Non-pigmented ciliary epithelial cell (primary cell): Measurements from ENCODE around the gene GLB1L2.

Experiments used
- DNase-seq: peaks from one replicate; pipeline ENCODE4 v3.0.0-alpha.2; 2010; ENCODE audit warnings: low read depth

The GLB1L2 gene

GRCh38 chr11:134405436-134405835 lies 73.6 kb downstream of the GLB1L2 start:
- DNase-seq: no peak

GRCh38 chr11:134405841-134406240 lies 74.1 kb downstream of the GLB1L2 start:
- DNase-seq: no peak

DNA sequence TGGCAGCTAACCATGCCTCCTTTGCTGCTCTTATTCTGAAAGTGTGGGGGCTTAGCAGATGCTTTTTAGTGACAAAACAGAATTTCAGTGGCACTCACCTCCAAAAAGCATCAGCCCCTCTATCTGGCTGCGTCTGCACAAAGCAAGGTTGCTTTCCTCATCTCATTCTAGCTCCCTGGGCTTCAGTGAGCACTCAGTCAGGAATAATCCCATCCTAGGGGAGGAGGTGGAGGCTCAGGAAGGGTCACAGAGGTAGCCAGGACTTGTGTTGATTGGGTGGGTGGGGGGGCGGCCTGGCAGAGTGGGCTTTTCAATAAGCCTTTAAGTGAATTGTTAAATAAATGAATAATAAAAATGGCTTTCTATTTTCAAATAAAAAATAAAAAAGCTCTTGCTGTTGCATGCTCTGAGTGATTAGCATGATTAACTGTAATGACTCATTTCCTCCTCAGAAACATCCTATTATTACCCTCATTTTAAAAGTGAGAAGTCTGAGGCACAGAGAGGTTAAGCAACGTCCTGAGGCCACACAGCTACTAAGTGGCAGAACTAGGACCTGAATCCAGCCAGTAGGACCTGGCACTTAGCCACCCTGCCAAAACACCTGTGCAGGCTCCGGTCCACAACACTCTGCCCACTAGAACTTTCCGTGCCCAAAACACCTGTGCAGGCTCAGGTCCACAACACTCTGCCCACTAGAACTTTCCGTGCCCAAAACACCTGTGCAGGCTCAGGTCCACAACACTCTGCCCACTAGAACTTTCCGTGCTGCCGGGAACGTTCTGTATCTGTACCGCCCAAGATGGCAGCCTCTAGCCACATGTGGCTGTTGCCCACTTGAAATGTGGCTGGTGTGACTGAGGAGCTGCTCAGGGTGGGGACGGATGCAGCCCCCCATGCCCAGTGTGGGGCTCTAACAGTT lies 74.7 kb downstream of the GLB1L2 start:
- no peak for DNase-seq

GRCh38 chr11:134407321-134407828 lies 75.6 kb downstream of the GLB1L2 start:
- no peak for DNase-seq

- DNase-seq: no peak
These were observed 76.1 kb downstream of the GLB1L2 start for GRCh38 chr11:134407923-134408322.

DNA sequence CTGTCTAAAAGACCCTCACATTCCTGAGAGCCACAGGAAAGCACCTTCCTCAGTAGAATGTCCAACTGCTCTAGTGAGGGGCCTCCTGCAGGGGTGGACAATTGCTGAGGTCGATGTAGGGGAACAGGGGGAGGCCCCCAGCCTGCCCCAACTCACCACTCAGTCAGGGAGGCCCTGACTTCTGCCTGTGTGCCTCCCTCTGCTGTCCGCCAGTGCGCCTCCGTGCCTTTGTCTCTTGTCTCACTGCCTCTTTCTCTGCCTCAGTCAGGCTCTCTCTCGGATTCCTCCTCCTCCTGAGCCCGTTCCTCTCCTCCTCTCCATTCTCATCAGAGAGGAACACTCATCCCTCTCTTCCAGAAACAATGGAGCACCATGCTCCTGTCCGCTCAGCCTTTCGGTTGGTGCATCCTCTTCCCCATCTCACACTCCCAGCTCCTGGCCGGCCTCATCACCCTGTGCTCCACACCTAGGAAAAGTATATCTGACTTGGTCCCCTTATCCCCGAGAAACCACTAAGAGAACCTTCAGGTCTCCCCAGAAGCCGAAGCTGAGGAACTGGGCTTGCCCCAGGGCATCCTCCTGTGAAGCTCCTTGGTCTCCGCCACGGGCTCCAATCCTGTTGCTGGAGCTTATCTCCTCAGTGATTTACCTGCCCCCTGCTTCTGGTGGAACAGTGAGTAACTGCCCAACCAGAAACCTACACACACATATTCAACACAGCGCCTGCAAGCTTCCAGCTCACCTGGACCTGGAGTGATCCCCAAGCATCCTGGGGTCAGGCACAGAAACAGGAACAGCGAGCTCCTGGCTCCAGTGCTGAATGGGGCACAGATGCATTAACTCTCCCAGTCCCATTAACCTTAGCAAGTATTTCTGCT lies 78.0 kb downstream of the GLB1L2 start:
- no peak for DNase-seq

- no peak for DNase-seq
These were observed 79.0 kb downstream of the GLB1L2 start for GRCh38 chr11:134410766-134411165.

DNA sequence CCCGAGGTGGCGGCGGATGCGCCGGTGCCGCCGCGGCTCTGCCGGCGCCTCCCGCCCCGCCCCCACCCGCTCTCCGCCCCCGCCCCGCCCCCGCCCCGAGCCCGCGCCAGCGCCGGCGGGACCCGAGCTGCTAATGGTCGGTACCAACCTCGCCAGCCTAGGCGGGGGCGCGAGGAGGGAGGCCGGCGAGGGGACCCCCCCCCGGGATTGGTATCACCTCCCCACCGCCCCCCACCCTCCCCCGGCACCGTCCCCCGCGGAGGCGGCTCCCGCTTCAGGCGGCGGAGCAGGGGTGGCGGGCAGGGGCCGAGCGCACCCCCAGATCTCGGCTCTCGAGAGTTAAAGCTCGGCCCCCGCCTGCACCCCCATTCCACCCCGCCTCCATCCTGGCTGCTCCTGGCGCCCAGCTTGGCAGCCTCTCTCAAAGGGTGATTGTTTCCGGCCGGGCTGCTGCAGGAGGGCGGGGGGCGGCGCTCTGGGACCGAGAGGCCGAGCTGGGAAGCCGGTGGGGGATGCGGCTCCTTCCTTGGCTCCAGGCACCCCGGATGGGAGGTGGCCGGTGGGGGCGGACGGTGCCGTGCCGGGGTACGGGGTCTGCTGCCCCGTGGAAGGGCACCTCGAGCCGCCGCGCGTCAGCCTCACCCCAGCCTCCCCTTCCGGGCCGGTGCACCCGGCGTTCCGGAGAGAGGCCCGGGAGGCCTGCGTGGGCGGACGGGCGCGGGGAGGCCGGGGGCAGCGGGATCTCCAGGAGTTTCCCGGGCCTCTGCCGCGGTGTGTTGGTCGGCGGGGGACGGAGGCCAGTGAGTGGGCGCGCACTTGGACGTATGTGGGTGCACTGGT lies 80.6 kb downstream of the GLB1L2 start, which contains the start of gene B3GAT1:
Gene B3GAT1 (minus strand): TSS at position 40 of the 840 bp plus-strand sequence. CDS start 24,583 bp downstream, outside the sequence.
- DNase-seq: no peak

DNA sequence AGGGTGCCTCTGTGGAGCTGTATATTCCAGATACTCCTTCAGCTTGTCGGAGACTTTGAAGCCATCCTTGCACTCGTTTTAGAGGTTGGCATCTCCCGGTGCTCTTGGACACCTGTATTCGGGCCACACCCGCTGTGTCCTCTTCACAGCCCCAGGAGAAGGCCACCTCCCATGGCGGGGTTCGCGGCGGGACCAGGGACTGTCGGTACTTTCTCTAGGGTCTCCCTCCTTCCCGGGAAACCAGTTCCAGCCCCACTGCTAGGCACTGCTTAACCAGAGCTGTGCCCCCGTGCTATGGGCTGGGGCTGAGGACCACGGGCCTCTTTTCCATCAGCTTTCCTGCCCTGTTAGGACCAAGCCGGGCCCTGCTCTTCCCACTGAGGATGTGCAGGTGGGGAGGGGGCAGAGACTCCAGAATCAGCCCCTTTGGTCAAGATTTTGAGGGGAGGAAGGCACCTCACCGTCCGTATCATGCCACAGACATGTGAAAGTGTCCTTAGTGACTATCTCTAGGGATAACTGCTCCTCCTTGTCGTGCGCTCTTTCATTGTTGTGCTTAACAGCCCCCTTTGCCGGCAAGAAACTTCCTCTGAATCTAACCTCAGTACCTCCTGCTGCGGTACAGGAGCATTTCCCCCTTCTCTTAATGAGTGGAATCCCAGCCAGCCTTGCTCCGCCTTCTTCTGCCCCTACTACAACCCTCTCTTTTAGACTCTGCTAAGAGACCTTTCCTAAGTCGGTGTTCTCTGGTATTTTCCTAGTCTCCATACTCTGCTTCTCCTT lies 81.4 kb downstream of the GLB1L2 start:
- DNase-seq: no peak

DNA sequence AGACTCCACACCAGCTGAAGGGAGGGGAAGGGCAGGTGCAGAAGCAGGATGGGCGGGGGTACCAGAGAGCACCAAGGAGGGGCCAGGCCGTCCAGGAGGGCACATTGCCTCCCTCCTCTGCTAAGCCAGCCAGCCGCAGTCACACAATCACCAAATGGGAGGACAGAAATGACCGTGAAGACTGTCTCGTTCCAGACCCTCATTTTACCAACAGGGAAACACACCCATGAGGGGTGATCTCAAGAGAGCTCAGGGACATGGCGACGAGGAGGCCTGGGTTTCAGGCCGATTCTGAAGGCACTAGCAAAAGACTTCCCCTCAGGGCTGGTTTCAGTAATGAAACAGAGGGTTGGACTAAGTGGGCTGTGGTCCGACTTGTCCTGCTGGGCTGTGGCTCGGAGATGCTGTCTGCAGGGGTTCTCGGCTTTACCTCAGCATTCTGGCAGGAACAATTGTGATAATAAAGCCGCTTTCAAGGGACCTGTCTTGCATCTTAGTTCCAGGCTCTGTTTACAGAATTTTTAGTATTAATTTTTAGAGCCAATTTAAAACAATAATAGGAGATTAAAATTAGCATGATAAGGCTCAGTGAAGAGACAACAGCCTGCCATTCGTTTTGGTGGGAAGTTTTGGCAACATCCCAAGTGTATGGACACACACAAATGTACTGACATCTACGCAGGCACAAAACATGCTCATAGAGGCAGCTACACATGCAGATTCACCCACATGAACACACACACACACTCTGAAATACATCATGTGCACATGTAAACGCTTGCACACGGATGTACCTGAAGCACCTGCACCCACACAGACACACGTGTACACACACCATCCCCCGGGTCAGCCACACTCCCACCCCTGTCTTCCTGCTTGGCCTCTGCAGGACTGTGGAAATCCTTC lies 82.3 kb downstream of the GLB1L2 start:
- DNase-seq: no peak

- DNase-seq: no peak
These were observed 83.3 kb downstream of the GLB1L2 start for GRCh38 chr11:134414766-134415765.

GRCh38 chr11:134416726-134417125 lies 84.9 kb downstream of the GLB1L2 start:
- DNase-seq: no peak

DNA sequence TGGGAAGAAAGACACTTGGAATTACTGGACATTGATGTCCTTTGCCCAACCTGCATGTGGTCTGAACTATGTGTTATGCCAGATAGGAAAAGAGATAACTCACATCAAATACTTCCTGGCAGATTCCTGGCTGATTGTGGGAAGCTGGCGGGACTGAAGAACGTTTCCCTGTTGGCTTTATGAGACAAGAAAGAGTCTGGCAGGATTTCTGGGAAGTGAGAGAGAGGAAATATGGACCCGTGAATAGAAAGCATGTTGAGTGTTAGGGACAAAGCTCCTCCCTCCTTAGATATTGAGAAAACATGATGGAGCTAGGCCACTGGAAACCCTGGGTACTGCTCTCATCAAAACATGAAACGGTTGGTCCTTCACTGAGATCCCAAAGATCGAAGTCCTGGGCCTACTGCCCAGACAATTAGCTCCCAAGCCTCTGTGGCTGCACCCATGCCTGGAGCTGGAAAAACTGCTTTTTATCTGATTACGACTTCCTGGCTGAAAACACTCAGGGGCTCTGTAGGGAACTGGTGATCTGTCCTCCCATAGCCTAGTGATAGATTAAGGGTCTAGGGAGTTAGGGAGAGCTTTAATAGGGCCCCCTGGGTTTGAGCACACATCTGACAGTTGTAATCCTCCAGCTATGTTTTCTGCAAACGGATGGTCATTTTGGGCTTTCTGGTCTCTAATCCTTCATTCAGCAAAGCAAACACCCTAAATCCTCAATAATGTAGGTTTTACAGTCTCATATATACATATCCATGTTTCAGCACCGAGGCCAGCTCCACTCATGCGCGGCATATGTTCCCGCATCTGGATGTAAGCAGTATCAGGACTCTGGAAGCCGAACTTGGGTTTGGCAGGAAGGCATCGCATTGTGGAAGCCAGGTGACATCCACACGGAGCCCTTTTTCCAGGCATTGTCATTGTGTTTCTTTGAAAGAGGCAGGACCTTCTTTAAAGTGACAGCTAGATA lies 86.4 kb downstream of the GLB1L2 start:
- DNase-seq: no peak

DNA sequence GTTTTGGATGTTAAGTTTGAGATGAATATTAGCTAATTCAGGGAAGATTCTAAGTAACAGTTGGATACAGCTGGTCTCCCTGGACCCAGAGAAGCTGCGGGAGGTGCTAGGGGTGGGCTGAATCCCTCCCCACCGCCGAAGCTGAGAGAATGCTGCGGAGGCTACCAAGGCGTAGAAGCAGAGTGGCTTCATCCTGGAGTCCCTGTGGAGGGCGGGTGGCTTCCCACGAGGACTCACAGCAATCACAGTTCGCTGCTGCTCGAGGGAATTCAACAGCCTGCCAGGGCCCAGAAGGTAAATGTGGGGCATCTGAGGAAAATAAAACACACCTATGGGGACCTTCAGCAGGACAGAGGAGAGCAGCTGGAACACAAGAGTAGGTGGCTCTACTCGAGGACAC lies 91.3 kb downstream of the GLB1L2 start:
- no peak for DNase-seq

DNA sequence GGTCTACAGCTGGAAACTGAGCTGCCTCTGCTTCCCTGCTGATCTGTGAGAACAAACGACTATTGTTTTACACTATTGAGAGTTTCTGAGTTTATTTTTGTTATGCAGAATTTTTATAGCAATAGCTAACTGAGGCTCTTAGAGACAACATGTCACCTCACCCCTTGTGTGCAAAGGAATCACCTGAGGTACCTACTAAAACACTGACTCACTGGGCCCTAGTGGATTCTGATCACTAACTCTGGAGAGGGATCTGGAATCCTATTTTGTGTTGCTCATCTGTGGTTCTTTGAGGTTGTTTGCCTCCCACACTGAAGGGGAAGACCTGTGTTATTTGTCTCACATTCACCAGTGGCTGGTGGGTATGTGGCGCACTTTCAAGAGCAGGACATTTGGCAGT lies 93.6 kb downstream of the GLB1L2 start:
- DNase-seq: no peak
